ENCODE results near the gene KLHDC4. TPM values are rescaled to one million over a fixed set of nuclear protein-coding genes. Genes with fewer than 3 reads are reported as not detected.

The KLHDC4 gene
- total and polyA plus RNA-seq, 2 of the 4 experiments (the other 2 are of a cell fraction): 13.6 to 19.0 TPM

- BruUV-seq (replicated peaks): no TSS peak
- peak overlapping the region; percentile 68; the same call in 1 of the 2 replicates for H2AK5ac ChIP-seq (ENCODE audit: low read depth, low read length)
- no peak overlapping the region for H3K14ac ChIP-seq (replicated peaks; ENCODE audit: low read depth, low read length)
- H3K23ac ChIP-seq (ENCODE audit: low read depth, low read length): no peak overlapping the region
- H3K79me1 ChIP-seq (ENCODE audit: low read depth in 1 of 2, low read length in 2 of 2): no peaks in the 10 kb centered on the region
- peaks cover 9% of the 10 kb centered on the region for H3K4me1 ChIP-seq (ENCODE audit: control insufficient read depth, insufficient read depth, low read length)
- no peak overlapping the region for H4K91ac ChIP-seq (ENCODE audit: insufficient read depth, low read depth, low read length)
- no peak overlapping the region for H2AK9ac ChIP-seq (replicated peaks; ENCODE audit: low read depth, low read length, poor library complexity)
- H3K36me3 ChIP-seq (ENCODE audit: control insufficient read depth, insufficient read depth, low read length): no peaks in the 10 kb centered on the region
- no peak overlapping the region for H3K56ac ChIP-seq (ENCODE audit: extremely low read depth, insufficient read depth, low read length)
- no peak overlapping the region for H2BK5ac ChIP-seq (ENCODE audit: low read depth, low read length, poor library complexity, severe bottlenecking)
- H3K18ac ChIP-seq (ENCODE audit: low read depth, low read length): no peak overlapping the region
- H3K27ac ChIP-seq (ENCODE audit: insufficient read depth, low read length): no peak overlapping the region
- intact Hi-C loops (cut with micrococcal nuclease) (no loop called here), in situ Hi-C loops (cut with MboI; ENCODE audit: low sequenced_read_pairs) (no loop called here), dilution Hi-C loops (cut with HindIII; ENCODE audit: low sequenced_read_pairs, unreplicated experiment) (no loop called here)
- no peaks in the 10 kb centered on the region for H3K9me3 ChIP-seq (ENCODE audit: control insufficient read depth, insufficient read depth, low read length)
- no peak overlapping the region for H3K4ac ChIP-seq (ENCODE audit: low read depth, low read length)
- WGBS, 2 experiments (ENCODE audit: extremely low coverage in 2 of 2, insufficient read length in 1 of 2): 81% methylated on average over 3 of the region's 18 CpGs; no CpG with 5 or more reads in 1 of the 2 experiments
- no peak overlapping the region for H3K4me2 ChIP-seq (ENCODE audit: low read depth, low read length)
- no peaks in the 10 kb centered on the region for H3K9me1 ChIP-seq (ENCODE audit: insufficient read depth, low read length)
- H4K5ac ChIP-seq (ENCODE audit: low read depth, low read length): no peak overlapping the region
- no peak for DNase-seq
- H2AFZ ChIP-seq (replicated peaks; ENCODE audit: low read length, poor library complexity): no peak overlapping the region
- H4K20me1 ChIP-seq (ENCODE audit: insufficient read depth, low read length): no peaks in the 10 kb centered on the region
- H2BK15ac ChIP-seq (ENCODE audit: low read depth, low read length): no peak overlapping the region
- POLR2A ChIA-PET (ENCODE audit: unreplicated experiment): no interaction called here
- no peak overlapping the region for H2BK20ac ChIP-seq (ENCODE audit: low read depth, low read length)
- no peak overlapping the region for H3K4me3 ChIP-seq (ENCODE audit: insufficient read depth, low read depth, low read length)
- H2BK120ac ChIP-seq (ENCODE audit: low read depth, low read length): no peak overlapping the region
- H3K27me3 ChIP-seq (ENCODE audit: control insufficient read depth, insufficient read depth, low read length): peaks cover 21% of the 10 kb centered on the region; the same call in 1 of the 2 replicates
- no peak overlapping the region for H3K9ac ChIP-seq (ENCODE audit: low read depth, low read length)
- H4K8ac ChIP-seq (ENCODE audit: low read depth in 2 of 2, low read length in 2 of 2): no peak overlapping the region
- no peak for ATAC-seq (ENCODE audit: low read depth)
- CTCF ChIA-PET: no interaction called here
- TF ChIP-seq POLR2A (IDR thresholded peaks at IDR 0.05; ENCODE audit: low read depth, low read length) (no peak), ELK1 (IDR thresholded peaks at IDR 0.05; ENCODE audit: borderline replicate concordance, low read depth, low read length) (no peak), NFE2L2 (IDR thresholded peaks at IDR 0.05; ENCODE audit: low read depth, low read length) (no peak), MAZ (IDR thresholded peaks at IDR 0.05; ENCODE audit: borderline replicate concordance, low read depth, low read length) (no peak), FOS (IDR thresholded peaks at IDR 0.05; ENCODE audit: low read depth, low read length) (no peak), CTCF (conservative IDR thresholded peaks at IDR 0.05; ENCODE audit: low read depth, low read length) (no peak), CHD1 (IDR thresholded peaks at IDR 0.05; ENCODE audit: low read depth, low read length) (no peak), RCOR1 (IDR thresholded peaks at IDR 0.05; ENCODE audit: insufficient replicate concordance, low read length) (no peak), RFX5 (IDR thresholded peaks at IDR 0.05; ENCODE audit: low read depth, low read length) (no peak), SMC3 (IDR thresholded peaks at IDR 0.05; ENCODE audit: low read depth, low read length) (no peak), CEBPB (IDR thresholded peaks at IDR 0.05; ENCODE audit: low read depth, low read length) (no peak), RAD21 (IDR thresholded peaks at IDR 0.05; ENCODE audit: low read length) (no peak), MXI1 (IDR thresholded peaks at IDR 0.05; ENCODE audit: borderline replicate concordance, low read depth, low read length) (no peak), BHLHE40 (IDR thresholded peaks at IDR 0.05; ENCODE audit: low read depth, low read length) (no peak), MAFK (IDR thresholded peaks at IDR 0.05; ENCODE audit: low read depth, low read length) (no peak), USF2 (IDR thresholded peaks at IDR 0.05; ENCODE audit: low read depth, low read length) (no peak)
Observed at GRCh38 chr16:87682852-87683399, 82.9 kb downstream of the KLHDC4 start.

Data from IMR-90 (cell line).